ENCODE data around the gene CD6.

DNA sequence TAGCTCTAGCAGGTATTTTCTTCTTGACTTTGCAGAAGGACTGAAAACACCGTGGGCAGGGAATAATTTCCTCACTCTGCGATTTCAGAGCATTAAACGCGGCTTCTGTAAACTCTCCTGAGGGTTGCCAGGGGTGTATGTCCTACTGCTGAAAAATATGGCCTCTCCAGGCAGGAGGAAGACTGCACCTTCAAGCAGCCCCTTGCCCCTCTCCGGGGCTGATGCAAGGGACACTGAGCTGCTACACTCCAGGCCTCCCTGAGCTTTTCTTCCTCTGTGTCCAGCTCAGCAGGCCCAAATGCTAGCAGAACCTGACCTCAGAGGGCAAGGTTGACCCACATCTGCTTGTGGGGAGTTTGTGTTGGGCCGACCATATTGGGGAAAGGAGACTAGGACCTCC lies 2.2 kb downstream of the CD6 start:
- TF ChIP-seq, protein P1, sequence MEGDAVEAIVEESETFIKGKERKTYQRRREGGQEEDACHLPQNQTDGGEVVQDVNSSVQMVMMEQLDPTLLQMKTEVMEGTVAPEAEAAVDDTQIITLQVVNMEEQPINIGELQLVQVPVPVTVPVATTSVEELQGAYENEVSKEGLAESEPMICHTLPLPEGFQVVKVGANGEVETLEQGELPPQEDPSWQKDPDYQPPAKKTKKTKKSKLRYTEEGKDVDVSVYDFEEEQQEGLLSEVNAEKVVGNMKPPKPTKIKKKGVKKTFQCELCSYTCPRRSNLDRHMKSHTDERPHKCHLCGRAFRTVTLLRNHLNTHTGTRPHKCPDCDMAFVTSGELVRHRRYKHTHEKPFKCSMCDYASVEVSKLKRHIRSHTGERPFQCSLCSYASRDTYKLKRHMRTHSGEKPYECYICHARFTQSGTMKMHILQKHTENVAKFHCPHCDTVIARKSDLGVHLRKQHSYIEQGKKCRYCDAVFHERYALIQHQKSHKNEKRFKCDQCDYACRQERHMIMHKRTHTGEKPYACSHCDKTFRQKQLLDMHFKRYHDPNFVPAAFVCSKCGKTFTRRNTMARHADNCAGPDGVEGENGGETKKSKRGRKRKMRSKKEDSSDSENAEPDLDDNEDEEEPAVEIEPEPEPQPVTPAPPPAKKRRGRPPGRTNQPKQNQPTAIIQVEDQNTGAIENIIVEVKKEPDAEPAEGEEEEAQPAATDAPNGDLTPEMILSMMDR (IDR thresholded peaks at IDR 0.05; ENCODE audit: borderline replicate concordance, extremely low read depth, low read length, poor library complexity, severe bottlenecking): no peak
- no peak for TF ChIP-seq EZH2 (IDR thresholded peaks at IDR 0.05; ENCODE audit: borderline replicate concordance, low read depth, low read length, severe bottlenecking)

Measured in DND-41 (cell line).